HG03103 (cell line): Measurements from ENCODE around the gene CSF1R.

Experiments
- ATAC-seq: cut with Tn5 transposase; IDR thresholded peaks from one replicate; pipeline ENCODE4 v1.9.1; 2021; ENCODE audit warnings: low read depth; ENCODE audit not compliant: unreplicated experiment

Gene CSF1R

GRCh38 chr5:150075233-150075632 lies 11.1 kb downstream of the CSF1R start:
- no peak for ATAC-seq

GRCh38 chr5:150073677-150074076 lies 12.7 kb downstream of the CSF1R start:
- ATAC-seq: no peak

- ATAC-seq: no peak
Observed at GRCh38 chr5:150073086-150073625, 13.2 kb downstream of the CSF1R start.

GRCh38 chr5:150070821-150071220 lies 15.5 kb downstream of the CSF1R start:
- no peak for ATAC-seq

GRCh38 chr5:150069672-150070627 lies 16.4 kb downstream of the CSF1R start:
- no peak for ATAC-seq

GRCh38 chr5:150068961-150069645 lies 17.3 kb downstream of the CSF1R start:
- no peak for ATAC-seq

GRCh38 chr5:150068472-150068871 lies 17.9 kb downstream of the CSF1R start:
- ATAC-seq: no peak

- no peak for ATAC-seq
Observed at GRCh38 chr5:150068071-150068470, 18.3 kb downstream of the CSF1R start.

- ATAC-seq: no peak
Observed at GRCh38 chr5:150067405-150067960, 18.9 kb downstream of the CSF1R start.

GRCh38 chr5:150066901-150067396 lies 19.4 kb downstream of the CSF1R start:
- ATAC-seq: no peak

- no peak for ATAC-seq
Observed at GRCh38 chr5:150066436-150066835, 19.9 kb downstream of the CSF1R start.

GRCh38 chr5:150065886-150066285 lies 20.5 kb downstream of the CSF1R start:
- no peak for ATAC-seq

GRCh38 chr5:150065346-150065745 lies 21.0 kb downstream of the CSF1R start:
- ATAC-seq: no peak

- no peak for ATAC-seq
Observed at GRCh38 chr5:150064681-150065220, 21.6 kb downstream of the CSF1R start.

GRCh38 chr5:150063638-150064037 lies 22.7 kb downstream of the CSF1R start:
- ATAC-seq: no peak

- ATAC-seq: no peak
Observed at GRCh38 chr5:150062216-150062922, 24.0 kb downstream of the CSF1R start.

GRCh38 chr5:150061538-150061995 lies 24.8 kb downstream of the CSF1R start:
- no peak for ATAC-seq

- no peak for ATAC-seq
Observed at GRCh38 chr5:150060471-150060870, 25.9 kb downstream of the CSF1R start.

GRCh38 chr5:150059623-150060022 lies 26.7 kb downstream of the CSF1R start:
- no peak for ATAC-seq
